Hepatic stellate cell (primary cell): ENCODE measurements around the gene NUB1.

ENCODE experiments used
- DNase-seq: peaks from one replicate; pipeline ENCODE4 v3.0.0; 2011; ENCODE audit warnings: low spot score

NUB1 gene

DNA sequence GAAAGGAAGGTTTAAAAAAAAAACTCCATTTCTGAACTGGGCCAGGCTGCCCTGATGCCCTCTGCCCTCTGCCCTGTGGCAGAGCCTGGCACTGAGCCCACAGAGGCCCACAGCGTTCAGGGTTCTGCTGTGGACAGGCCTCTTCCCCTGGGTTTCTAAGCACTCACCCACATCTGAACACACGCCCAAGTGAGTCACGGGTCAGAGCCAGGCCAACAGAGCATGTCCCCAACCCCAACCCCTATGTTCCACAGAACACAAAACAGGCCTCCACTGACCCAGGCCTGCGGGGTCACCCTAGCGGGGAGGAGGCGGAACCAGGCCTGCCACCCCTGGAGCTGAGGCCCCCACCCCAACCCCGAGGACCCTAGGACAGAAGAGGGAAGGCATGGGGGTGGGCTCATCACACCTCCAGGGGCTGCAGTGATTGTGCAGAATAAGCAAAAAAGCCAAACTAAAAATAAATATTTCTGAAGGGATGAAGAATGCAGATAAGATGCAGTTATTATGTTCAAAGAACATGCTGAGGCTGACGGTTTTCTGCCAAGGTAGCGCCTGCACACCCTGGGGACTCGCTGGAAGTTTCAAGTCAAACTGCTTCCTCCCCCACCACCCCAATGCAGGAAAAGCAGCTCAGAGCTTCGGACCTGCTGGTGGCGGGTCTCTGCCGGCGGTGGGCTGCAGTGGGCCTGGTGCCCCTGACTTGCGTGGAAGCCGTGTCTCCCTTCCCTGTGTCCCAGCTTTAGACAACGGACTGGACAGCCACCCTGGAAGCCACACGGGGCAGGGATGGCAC lies 62.8 kb downstream of the NUB1 start:
- peak; percentile 66 for DNase-seq

DNA sequence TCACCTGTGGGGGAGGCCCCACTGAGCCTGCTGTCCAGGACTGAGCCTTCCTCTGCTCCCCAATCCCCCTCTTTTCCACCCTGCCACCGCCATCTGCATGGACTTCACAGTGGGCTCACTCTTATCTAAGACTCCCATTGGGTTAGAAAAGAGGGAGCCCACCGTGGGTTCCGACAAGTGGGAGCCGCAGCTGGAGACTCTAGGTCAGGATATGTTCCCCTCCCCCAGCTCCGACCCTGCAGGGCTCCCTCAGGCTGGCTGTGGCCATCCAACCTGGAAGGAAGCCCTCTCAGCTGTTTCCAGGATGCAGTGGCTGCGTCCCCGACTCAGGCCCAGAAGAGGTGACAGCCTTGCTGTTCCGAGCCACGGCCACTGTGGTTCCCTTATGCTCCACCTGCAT lies 63.4 kb downstream of the NUB1 start:
- DNase-seq = no peak

DNA sequence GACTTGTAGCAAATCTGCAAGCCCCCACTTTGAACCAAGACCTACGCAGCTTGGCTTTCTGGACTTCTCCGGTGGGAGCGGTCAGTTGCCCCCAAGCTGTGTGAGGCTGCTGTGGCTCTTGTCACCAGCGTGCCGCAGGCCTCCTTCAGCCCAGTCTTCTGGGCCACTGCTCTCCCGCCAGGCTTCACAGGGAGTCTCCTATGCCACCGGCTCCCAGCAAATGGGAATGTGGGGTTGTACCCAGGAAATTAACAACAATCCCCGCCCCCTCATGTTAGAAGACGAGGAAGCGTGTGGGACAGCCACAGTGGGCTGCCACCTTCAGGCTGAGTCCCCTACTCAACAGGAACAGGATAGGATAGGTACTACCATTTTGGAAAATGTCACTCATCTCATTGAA lies 64.0 kb downstream of the NUB1 start:
- DNase-seq = no peak

DNA sequence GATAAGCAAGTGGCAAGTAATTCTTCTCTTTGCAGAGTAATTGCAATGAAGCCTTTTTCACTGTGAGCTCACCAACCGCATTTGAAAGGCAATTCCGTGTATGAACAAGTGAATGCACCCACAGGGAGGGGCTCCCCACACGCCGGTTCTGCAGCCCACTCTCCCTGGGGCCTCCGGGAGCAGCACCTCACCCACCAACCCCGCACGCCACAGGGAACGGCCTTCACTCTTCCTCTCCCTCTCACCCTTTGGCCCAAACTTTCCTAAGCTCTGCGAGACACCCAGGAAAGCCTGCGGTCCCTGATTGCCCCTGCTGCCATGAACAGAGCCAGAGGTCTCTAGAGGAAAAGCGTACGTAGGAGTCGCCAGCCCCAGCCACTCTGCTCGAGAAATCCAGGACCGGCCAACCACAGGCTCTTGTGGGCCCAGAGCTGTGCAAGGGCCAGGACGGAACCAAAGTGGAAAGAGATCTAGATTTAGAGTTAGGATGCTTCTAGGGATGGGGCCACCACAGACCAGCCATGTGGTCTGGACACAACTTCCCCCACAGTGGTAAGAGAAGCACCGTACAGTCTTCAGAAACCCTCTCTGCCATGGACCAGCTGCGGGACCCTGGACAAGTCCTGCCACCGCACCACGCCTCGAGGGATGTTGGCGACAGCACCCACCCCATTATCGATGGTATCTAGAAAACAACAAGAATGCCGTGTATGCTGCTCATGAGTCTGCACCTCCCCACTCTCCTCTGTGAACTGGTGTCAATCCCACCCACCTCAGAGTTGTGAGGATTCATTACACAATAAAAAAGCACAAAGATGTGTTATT lies 64.7 kb downstream of the NUB1 start:
- no peak for DNase-seq

DNA sequence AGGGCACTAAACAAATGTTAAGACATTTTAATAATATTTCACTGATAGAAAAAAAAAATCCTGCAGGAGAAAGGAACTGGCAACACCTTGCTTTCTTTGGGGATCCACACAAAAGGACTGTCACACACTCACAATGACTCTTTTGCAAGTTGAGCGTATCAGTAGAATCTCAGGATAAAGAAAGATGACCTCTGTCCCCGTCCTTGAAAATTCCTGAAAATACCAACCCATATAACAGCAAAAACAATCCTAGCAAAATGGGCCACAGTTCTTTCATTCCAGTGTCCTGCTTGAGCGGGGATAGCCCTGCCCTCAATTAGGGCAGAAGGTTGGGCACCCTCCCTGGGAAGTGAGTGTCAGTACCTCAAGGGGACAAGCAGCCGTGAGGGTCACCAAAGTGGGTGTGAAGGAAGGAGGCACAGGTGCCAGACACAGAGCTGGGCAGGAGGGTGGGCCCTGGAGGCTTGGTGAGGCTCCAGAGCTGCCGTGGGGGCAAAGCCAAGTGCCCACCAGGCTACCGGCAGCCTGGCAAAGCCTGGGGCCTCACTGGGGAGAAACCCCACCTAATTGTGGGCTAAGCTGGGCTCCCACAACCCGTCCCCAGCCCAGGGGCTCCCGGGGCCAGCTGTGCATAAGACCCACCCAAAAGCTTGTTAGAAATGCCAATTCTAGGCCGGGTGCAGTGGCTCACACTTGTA lies 65.4 kb downstream of the NUB1 start:
- DNase-seq = no peak

DNA sequence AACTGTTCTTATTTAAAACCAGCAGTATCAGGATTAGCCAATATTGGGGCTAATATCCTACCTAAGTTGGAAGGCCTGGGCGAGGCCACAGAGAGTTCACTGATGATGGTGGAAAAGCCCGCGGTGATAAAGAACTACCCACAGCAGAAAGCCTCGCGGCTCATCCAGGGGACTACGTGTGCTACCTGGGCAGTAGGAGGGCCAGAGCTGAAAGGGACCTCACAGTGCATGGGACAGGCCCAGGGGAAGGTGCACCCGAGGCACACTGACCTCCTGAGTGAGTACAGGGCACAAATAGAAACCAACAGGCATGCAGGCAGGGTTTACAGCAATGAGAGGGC lies 66.9 kb downstream of the NUB1 start:
- no peak for DNase-seq

DNA sequence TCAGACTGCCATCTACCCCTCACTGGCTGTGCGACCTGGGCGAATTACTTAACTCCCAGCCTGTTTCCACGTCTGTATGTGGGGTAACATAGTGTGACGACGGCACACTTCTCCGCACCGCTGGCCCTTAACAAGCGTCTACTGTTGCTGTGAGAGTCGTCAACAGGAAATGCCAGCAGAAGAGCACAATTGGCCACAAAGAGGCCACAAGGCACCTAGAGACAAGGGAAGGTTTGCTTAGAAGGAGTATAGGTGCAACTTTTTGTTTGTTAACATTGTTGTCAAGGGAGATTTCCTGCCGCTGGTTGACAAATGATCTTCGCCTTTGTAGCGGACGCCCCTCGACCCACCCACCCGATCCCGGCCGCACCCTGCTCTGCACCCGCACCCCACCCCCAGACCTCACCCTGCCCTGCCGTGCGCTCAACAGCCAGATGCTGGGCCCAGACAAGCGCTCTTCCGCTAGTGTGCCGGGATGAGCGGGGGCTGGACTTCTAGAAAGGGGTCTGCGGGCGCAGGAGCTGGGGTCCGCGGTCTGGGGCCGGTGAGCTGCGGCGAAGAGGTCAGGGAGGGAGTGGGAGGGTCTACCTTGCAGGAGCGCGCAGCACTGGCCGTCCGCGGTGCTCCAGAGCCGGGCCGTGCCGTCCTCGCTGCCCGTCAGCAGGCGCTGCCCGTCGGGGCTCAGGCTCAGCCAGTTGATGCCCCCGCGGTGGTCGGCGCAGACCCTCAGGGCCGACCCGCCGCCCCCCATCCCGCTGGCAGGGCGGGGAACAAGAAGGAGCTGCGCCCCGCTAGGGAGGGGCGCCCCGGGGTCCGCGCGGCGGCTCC lies 67.4 kb downstream of the NUB1 start:
- no peak for DNase-seq

DNA sequence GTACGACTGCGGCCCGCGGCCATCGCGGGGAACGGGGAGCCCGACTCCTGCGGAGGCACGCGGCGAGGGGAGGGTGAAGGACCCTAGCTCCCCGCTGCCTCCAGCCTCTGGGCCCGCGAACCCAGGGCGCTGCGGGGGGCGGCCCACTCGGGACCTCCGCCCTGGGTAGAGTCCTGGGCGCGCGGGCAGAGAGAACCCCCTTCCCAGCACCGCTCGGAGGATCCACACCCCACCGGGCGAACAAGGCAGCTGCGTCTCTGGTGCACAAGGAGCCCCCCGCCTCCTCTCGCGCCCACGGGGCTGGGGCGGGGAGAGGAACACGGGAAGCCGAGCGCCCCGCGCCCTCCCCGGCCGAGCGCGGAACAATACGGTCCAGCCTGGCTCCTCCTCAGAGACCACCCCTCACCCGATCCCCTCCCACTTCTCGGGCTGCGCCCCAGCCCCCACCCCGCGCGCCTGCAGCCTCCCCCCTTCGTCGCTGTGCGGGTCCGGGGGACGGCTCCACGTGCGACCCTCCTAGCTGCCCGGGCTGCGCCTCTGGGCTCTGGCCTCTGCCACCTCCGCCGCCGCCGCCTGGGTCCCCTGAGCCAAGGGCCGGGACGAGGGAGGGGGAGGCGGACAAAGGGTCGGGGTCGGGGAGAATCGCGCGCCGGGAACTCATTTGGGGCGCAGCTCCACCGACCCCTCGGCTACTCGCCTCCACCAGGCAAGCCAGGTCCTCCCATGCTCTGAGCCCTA lies 68.2 kb downstream of the NUB1 start, which contains the start of gene WDR86:
WDR86 (minus strand) TSS at position 372 of the 738 bp plus-strand sequence. CDS start 449 bp downstream, outside the sequence.
- DNase-seq = no peak

DNA sequence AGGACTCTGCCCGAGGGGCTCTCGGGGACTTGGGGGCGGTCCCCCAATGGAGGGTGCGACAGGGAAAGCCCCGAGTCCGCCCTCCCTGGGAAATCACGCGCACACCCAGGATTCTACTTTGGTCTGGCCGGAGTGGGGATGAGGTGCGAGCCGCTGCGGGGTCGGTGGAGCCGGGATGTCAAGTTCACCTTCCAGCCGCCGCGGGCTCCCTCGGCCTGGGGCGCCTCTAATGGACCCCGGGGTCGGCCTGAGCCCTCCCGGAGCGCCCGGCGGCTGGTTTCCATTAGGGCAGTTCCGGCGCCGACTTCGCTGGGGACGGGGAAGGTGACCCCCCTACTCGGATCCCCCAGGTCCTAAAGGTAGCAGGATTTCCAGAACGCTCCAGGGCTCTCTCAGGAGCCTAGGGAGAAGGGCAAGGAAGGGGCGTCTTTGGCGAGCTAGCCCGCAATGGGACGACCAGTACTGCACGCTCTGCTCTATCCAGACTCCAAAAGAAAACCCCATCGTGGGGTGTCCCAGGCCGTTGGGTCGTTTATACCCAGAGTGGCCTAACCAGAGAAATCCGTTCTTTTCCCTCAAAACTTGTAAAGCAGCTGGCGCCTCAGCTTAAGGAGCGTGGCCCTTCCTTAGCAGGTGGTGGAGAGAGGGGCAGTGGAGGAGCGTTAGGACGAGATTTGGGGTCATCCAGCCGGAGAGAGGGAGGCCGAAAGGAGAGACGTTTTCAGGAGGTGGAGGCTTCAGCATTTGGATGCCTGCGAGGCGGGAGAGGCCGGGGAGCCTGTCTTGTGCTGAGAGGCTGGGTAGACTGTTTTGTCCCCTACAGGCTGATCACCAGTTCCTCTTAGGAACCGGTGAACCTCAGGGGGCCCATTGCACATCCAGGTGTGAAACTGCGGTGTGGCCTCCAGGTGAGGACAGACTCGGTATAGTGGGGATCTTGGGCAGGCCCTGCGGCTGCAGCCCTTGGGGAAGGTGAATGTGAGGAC lies 69.1 kb downstream of the NUB1 start:
- no peak for DNase-seq

DNA sequence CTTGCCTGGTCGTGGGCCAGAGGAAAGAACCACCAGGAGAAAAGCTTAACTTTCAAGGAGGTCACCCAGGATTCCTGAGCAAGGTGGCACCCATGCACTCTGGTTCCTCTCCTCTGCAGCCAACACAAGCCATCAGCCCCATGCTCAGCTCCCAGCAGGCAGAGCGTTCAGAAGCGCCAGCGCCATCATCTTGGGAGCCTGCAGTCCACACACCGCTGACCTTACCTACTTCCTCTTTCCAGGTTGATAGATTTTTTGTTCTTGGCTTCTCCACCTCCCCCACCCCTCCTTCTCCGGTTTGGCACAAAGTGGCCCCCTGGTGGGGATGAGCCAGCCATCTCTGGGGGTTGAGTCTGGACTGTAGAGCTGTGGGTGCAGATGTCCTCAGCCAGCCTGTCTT lies 69.9 kb downstream of the NUB1 start:
- DNase-seq = no peak

DNA sequence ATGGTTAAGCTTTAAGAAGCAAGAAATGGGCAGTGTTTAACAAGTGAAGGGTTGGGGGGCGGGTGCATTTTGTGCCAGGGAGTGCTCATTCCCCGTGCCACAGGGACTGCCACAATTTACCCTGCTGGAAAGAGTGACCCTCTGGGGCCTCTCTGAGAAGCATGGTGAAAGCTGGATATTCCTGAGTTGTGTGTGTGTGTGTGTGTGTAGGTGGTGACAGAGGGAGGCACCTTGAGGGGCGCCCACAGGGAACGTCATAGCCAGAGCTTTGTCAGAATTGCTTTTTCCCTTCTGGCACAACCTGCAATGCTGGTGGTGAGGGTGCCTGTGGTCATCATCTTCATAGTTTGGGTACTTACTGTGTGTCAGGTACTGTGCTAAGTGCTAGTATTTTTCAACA lies 70.7 kb downstream of the NUB1 start:
- DNase-seq = no peak

DNA sequence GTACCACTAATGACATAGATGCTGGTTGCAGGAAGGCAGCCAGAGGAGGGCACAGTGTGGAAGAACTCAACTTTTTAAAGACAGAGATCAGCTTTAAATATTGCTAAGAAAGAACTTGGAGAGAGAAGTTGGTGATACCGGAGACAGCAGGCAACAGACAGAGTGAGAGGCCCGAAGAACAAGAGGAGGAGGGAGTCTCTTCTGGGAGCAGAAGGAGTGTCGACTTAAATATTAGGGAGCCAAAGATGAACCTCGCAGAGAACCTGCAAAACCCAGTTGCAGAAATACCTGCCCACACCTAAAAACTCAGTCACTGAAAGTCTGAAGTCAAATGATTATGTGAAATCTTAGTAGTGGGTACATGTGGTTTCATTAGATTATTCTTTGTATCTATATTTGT lies 71.6 kb downstream of the NUB1 start:
- DNase-seq = no peak

DNA sequence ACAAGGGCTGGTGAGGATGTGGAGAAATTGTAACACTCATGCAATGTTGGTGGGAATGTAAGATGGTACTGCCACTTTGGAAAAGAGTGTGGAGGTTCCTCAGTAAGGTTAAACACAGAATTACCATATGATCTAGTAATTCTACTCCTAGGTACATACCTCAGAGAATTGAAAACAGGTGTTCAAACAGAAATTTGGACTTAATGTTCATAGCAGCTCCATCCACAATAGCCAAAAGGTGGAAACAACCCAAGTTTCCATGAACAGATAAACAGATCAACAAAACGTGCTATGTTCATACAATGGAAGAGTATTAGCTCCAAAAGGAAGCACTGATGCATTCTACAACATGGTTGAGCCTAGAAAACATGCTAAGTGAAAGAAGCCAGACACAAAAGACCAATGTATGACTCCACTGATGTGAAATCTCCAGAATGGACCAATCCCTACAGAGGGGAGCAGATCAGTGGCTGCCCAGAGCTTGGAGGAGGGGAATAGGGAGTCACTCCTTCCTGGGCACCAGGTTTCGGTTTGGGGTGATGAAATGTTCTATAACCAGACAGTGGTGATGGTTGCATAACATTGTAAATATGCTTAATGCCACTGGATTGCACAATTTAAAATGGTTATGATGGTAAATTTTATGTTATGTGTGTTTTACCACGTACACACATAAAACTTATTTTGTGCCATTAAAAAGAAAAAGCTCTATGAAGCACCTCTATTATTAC lies 73.9 kb downstream of the NUB1 start:
- DNase-seq = no peak

DNA sequence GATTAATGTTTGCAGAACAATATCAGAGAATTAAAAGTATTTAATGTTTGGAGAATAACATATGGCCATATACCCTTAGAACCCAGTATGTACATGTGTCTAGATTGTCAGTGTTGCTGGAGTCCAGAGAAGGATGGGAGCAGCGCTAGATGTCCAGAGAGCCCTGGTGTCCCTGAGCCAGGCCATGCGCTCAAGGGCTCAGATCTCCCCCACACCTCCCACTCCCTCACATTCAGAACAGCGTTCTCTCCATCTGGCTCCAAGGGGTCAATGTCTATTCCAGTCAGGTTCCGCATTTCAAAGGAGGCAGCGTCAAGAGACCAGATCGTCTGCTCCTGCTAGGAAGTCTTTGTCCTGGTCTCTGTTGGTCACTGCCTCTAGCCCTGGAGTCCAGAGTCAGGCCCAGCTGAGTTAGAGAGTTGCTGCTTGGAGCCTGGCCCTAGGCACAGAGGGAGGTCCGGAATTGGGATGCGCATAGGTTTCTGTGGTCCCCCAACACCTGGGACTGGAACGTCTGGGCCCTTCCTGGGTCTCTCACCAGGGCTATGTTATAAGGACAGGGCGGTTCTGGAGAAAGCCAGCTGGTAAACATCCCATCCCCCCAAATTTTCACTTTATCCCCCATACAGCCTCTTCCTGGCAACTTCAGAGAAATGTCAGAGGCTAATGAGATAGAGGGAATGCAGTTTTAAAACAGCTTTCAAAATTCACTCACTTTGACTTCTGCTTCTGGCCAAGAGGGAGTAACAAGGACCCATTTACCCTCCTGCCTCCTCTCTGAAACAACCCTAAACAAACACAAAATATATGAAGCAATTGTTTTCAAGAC lies 74.7 kb downstream of the NUB1 start:
- DNase-seq = no peak

DNA sequence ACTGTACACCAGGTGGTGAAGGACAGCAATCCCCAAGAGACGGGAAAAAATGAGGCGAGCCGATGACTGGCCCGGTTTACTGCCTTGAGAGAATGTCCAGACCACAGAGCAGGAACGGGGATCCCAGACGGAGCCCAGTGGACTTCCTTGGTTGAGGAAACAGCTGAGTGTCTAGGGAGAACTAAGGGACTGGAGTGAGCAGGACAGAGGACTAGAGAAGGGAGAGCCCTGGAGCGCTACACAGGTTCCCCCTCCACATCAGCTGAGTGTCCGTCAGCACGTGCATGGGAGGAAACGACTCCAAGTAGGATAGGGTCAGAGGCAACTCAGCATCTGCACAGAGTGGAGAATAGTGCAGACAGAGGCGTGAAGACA lies 75.3 kb downstream of the NUB1 start:
- no peak for DNase-seq

DNA sequence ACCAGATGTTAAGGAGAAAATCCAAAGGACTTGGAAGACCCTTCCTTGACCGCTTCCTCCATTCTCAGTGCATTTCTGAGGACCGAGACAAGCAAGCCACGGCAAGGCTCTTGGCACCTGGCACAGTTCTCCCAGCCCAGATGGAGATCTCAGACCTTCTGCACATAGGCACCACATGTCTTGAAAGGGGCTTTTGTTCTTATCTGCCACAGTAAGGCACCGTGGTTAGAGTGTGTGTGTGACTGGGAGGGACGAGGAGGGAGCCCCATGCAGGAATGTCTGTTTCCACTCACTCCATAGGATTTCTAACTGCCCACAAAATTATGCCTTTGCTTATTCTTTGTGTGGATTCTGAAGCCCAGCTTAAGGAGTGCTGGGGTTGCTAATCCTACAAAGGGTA lies 78.5 kb downstream of the NUB1 start:
- DNase-seq = no peak

DNA sequence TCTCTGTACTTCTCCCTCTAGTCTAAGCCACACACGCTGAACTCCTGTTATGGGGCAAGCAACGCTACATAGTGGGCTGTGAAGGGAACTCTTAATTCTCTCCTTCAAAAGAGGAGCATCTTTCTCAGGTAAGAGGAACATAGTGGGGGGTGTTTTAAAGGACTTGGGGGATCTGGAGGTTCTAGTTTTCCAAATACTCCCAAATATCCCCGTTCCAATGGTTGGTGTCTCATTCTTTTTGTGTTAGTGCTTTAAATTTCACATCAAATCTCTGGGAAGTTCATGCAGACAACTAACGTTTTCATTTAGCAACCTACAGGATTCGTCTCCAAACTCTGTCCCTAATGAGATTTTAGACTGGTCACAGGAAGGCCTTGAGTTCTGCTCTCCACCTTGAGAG lies 80.6 kb downstream of the NUB1 start:
- DNase-seq = no peak

DNA sequence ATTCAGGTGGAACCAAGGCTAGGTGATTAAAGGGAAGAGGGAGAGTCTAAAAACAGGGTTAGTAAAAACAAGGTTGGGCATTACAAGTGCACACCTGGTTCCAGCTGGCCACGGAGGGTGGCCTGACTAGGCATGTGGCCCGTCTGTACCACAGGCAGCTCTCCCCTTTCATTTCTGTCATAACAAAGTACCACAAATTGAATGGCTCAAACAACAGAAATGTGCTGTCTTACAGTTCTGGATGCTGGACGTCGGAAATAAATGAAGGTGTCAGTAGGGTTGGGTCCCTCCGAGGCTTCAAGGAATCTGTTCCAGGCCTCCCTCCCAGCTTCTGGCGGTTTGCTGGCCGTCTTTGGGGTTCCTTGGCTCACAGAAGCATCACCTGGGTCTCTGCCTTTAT lies 81.6 kb downstream of the NUB1 start:
- DNase-seq = no peak

DNA sequence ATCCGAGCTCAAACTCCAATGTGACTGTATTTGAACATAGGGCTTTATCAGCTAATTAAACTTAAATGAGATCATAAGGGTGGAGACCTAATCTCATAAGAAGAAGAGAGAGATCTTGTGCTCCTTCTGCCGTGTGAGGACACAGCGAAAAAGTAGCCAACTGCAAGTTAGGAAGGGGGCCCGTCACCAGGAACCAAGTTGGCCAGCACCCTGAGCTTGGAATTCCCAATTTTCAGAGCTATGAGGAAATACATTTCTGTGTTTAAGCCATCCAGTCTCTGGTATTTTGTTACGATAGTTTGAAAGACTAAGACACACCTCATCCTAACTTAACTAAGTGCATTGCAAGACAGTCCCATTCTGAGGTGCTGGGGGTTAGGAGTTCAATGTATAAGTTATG lies 82.3 kb downstream of the NUB1 start:
- no peak for DNase-seq
